ENCODE data around the gene ATP9B.

Gene ATP9B

GRCh38 chr18:79229431-79229830 lies 160.2 kb downstream of the ATP9B start:
- no peak for TF ChIP-seq CTCF (IDR thresholded peaks at IDR 0.05; ENCODE audit: borderline replicate concordance, control extremely low read depth, extremely low read depth, insufficient read depth, missing control alignments)
- in situ Hi-C loops (cut with MboI; ENCODE audit: low sequenced_read_pairs, unreplicated experiment), result loop anchor here (25.0 kb wide), 1 partner anchor 167 kb away; the partner anchor contains the start of gene ATP9B
- no peak for DNase-seq (ENCODE audit: low spot score)

- in situ Hi-C loops (cut with MboI; ENCODE audit: low sequenced_read_pairs, unreplicated experiment), result loop anchor here (25.0 kb wide), 1 partner anchor 172 kb away; the partner anchor contains the start of gene ATP9B
- no peak for DNase-seq (ENCODE audit: low spot score)
- TF ChIP-seq CTCF (IDR thresholded peaks at IDR 0.05; ENCODE audit: borderline replicate concordance, control extremely low read depth, extremely low read depth, insufficient read depth, missing control alignments), result no peak
Measured at GRCh38 chr18:79234438-79234837, 165.2 kb downstream of the ATP9B start.

- no peak for TF ChIP-seq CTCF (IDR thresholded peaks at IDR 0.05; ENCODE audit: borderline replicate concordance, control extremely low read depth, extremely low read depth, insufficient read depth, missing control alignments)
- no peak for DNase-seq (ENCODE audit: low spot score)
- in situ Hi-C loops (cut with MboI; ENCODE audit: low sequenced_read_pairs, unreplicated experiment), result loop anchor here (25.0 kb wide), 1 partner anchor 177 kb away; the partner anchor contains the start of gene ATP9B
Measured at GRCh38 chr18:79239631-79240030, 170.4 kb downstream of the ATP9B start.

- no peak for DNase-seq (ENCODE audit: low spot score)
- TF ChIP-seq CTCF (IDR thresholded peaks at IDR 0.05; ENCODE audit: borderline replicate concordance, control extremely low read depth, extremely low read depth, insufficient read depth, missing control alignments), result no peak
- in situ Hi-C loops (cut with MboI; ENCODE audit: low sequenced_read_pairs, unreplicated experiment), result loop anchor here (25.0 kb wide), 1 partner anchor 179 kb away; the partner anchor contains the start of gene ATP9B
Measured at GRCh38 chr18:79241755-79242154, 172.6 kb downstream of the ATP9B start.

GRCh38 chr18:79242246-79242645 lies 173.1 kb downstream of the ATP9B start:
- no peak for DNase-seq (ENCODE audit: low spot score)
- no peak for TF ChIP-seq CTCF (IDR thresholded peaks at IDR 0.05; ENCODE audit: borderline replicate concordance, control extremely low read depth, extremely low read depth, insufficient read depth, missing control alignments)
- in situ Hi-C loops (cut with MboI; ENCODE audit: low sequenced_read_pairs, unreplicated experiment), result loop anchor here (25.0 kb wide), 1 partner anchor 180 kb away; the partner anchor contains the start of gene ATP9B

GRCh38 chr18:79245517-79246001 lies 176.4 kb downstream of the ATP9B start:
- in situ Hi-C loops (cut with MboI; ENCODE audit: low sequenced_read_pairs, unreplicated experiment), result loop anchor here (25.0 kb wide), 1 partner anchor 183 kb away; the partner anchor contains the start of gene ATP9B
- no peak for TF ChIP-seq CTCF (IDR thresholded peaks at IDR 0.05; ENCODE audit: borderline replicate concordance, control extremely low read depth, extremely low read depth, insufficient read depth, missing control alignments)
- DNase-seq (ENCODE audit: low spot score), result no peak

All from GM13976 (cell line).